Measurements from ENCODE around the gene FAM53B.

- no peak for TF ChIP-seq CTCF (conservative IDR thresholded peaks at IDR 0.05)
- TF ChIP-seq EZH2 (IDR thresholded peaks at IDR 0.05; ENCODE audit: low read depth) = no peak
These were observed 8.5 kb downstream of the FAM53B start for GRCh38 chr10:124735491-124736286.
